ENCODE measurements around the gene TICRR.

GRCh38 chr15:89673165-89673512 is 97.9 kb downstream of the TICRR start:
- no peak for TF ChIP-seq FOXM1 (IDR thresholded peaks at IDR 0.05; ENCODE audit: borderline replicate concordance, low read depth)
- no peak for TF ChIP-seq CREB1 (IDR thresholded peaks at IDR 0.05; ENCODE audit: low read depth)
- no peak for TF ChIP-seq CEBPB (IDR thresholded peaks at IDR 0.05)
- TF ChIP-seq, protein P1, sequence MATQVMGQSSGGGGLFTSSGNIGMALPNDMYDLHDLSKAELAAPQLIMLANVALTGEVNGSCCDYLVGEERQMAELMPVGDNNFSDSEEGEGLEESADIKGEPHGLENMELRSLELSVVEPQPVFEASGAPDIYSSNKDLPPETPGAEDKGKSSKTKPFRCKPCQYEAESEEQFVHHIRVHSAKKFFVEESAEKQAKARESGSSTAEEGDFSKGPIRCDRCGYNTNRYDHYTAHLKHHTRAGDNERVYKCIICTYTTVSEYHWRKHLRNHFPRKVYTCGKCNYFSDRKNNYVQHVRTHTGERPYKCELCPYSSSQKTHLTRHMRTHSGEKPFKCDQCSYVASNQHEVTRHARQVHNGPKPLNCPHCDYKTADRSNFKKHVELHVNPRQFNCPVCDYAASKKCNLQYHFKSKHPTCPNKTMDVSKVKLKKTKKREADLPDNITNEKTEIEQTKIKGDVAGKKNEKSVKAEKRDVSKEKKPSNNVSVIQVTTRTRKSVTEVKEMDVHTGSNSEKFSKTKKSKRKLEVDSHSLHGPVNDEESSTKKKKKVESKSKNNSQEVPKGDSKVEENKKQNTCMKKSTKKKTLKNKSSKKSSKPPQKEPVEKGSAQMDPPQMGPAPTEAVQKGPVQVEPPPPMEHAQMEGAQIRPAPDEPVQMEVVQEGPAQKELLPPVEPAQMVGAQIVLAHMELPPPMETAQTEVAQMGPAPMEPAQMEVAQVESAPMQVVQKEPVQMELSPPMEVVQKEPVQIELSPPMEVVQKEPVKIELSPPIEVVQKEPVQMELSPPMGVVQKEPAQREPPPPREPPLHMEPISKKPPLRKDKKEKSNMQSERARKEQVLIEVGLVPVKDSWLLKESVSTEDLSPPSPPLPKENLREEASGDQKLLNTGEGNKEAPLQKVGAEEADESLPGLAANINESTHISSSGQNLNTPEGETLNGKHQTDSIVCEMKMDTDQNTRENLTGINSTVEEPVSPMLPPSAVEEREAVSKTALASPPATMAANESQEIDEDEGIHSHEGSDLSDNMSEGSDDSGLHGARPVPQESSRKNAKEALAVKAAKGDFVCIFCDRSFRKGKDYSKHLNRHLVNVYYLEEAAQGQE (IDR thresholded peaks at IDR 0.05; ENCODE audit: low read depth) = no peak
- TF ChIP-seq EP300 (IDR thresholded peaks at IDR 0.05; ENCODE audit: borderline replicate concordance) = no peak
- TF ChIP-seq MAX (IDR thresholded peaks at IDR 0.05) = no peak
- TF ChIP-seq NFIC (IDR thresholded peaks at IDR 0.05) = no peak
- TF ChIP-seq ZBTB7A (IDR thresholded peaks at IDR 0.05; ENCODE audit: low read depth) = no peak
- no peak for TF ChIP-seq TCF12 (IDR thresholded peaks at IDR 0.05; ENCODE audit: low read depth)
- TF ChIP-seq TAF1 (IDR thresholded peaks at IDR 0.05; ENCODE audit: low read depth) = no peak
- TF ChIP-seq, protein P2, sequence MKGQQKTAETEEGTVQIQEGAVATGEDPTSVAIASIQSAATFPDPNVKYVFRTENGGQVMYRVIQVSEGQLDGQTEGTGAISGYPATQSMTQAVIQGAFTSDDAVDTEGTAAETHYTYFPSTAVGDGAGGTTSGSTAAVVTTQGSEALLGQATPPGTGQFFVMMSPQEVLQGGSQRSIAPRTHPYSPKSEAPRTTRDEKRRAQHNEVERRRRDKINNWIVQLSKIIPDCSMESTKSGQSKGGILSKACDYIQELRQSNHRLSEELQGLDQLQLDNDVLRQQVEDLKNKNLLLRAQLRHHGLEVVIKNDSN (IDR thresholded peaks at IDR 0.05) = no peak
- TF ChIP-seq EGR1 (IDR thresholded peaks at IDR 0.05) = no peak
- TF ChIP-seq RAD21 (IDR thresholded peaks at IDR 0.05; ENCODE audit: low read depth) = peak; percentile 38; the same call in 1 of the 2 replicates
- TF ChIP-seq TEAD4 (IDR thresholded peaks at IDR 0.05) = no peak
